T47D (cell line): ENCODE results near the gene DTX3.
A peak's percentile ranks its signal among the peaks of the same experiment; 100 is the strongest.
"Not testable (repeated sequence)": the region's sequence is repeated elsewhere in the genome, so short reads cannot be mapped to it uniquely, and the experiment has no call there.

ENCODE experiments used
- DNase-seq, 2 experiments: peaks; one replicate each; pipeline versions ENCODE4 v3.0.0 to v3.0.0-alpha.2; 2011 to 2012; ENCODE audit warnings: low read depth in 1 of 2, low spot score in 1 of 2
- JUND ChIP-seq: IDR thresholded peaks from 2 replicates; pipeline ENCODE4 v1.6.1; 2012; ENCODE audit warnings: low read depth
- in situ Hi-C: cut with HindIII; loops from 2 replicates; pipeline ENCODE4 v1.10.0; 2016; ENCODE audit warnings: low sequenced_read_pairs, low pct_unique_long_range_greater_than_20kb

The DTX3 gene

DNA sequence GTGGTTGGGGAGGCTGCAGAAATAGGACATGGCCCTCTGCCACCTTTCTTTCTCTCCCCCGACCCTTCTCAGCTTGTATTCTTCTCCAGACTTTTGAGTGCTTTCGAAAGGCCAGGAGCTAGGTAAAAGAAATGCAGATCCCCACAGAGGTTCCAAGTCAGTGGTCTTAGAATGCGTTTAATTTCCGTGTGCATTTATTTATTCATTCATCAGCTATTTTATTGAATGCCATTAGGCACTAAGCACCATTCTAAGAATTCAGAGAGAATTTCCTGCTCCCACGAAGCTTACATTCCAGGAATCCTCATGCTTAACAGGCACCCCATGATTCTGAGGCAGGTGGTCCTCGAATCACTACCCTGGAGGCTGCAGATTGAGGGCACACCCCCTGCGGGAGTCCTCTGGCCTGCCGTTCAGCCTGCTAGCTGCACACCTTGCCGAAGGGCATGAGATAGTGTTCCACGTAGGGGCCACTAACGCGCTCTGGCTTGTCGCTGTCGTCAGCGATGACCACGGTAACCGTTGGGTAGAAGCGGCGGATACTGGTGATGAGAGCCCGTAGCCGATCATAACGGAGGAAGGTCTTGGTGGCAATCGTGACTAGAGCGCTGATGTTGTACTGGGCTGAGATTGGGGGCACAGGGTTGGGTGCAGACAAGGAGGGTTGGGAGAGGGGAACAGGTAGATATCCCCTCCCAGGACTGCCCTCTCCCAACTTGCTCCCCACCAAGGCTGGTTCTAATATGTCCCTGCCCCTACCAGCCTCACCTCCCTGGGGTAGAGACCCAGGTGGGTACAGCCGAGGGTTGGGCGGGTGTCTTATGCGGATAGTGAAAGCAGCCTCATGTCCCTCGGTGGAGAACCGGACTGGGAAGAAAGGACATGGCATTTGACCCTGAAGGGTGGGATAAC, 23.9 kb downstream of the DTX3 start:
- in situ Hi-C loops, result no loop called here
- no peak for DNase-seq
- no peak for TF ChIP-seq JUND

DNA sequence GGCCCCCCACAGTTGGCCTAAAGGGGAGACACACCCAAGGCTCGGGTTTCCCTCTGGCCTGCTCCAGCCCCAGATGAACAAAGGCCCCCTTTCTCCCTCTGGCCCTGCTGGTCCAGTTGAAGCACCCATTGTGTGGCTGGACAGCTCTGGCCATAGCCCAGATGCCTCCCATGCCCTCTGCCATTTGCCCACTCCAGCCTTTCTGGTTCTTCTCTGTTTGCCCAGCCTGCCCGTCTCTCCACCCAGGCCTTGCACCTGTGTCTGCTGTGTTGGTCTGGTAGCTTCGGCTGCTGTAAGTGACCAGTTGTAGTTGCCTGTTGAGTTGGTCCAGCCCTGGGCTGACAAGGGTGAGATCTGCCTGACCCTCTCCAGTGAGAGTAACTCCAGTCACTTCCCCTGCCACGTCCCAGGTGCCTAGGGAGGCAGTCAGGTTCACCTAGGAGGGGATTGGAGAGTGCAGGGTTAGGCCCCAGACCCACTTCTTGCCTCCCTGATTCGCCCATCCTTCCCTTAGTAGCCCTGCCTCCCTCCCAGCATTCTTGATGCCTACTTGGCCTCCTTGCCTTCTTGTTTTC, 25.4 kb downstream of the DTX3 start:
- TF ChIP-seq JUND, result no peak
- in situ Hi-C loops, result no loop called here
- DNase-seq, result no peak

- TF ChIP-seq JUND, result no peak
- DNase-seq, result no peak
- in situ Hi-C loops, result no loop called here
These were observed 26.3 kb downstream of the DTX3 start for GRCh38 chr12:57630891-57631433.

GRCh38 chr12:57631566-57632072, 27.0 kb downstream of the DTX3 start:
- no peak for DNase-seq
- no peak for TF ChIP-seq JUND
- in situ Hi-C loops, result no loop called here

DNA sequence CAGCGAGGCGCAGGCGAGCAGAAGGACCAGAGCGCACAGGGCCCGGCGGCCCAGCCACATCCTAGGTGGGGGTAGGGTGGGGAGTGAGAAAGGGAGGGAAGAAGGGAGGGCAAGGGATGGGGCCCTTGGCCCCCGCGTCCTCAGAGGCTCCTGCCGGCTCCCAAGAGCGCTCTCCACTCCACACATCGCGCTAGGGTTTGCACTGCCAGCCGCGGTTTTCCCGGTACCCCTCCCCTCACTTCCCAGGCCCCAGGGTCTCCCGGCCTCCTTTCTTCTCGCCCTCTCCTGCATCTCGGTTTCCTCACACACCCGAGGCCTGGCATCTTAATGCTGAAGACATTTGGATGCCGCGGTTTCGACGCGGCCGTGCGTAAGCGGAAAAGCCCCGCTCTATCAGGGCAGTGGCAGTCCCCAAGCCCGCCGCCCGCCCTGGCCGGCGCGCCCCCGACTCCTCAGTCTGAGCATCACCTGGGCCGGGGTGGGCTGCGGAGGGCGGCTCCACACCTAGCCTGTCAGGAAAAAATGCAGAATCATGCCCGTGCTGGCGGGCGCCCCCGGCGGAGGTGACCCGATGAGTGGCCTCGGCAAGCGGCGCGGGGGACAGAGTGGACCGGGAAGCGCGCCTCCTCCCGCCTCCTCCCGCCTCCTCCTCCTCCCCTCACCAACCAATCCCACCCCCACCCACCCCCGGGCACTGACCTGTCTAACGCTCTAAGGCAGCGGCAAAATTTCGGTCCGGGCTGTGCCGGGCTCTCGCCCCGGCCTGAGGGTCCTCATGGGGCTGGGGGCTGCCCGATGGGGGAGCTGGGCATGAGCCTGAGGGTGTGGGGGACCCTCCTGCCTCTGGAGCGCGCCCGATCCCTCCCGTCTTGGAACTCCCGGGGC, 27.7 kb downstream of the DTX3 start:
- in situ Hi-C loops, result no loop called here
- peak in 1 of 2 experiments; percentile 11 for DNase-seq
- no peak for TF ChIP-seq JUND

GRCh38 chr12:57632958-57633840, 28.6 kb downstream of the DTX3 start, which contains the start of gene B4GALNT1:
B4GALNT1 (minus strand) TSS chr12:57633201; CDS start chr12:57632132, 1,069 bp downstream.
- DNase-seq, result peak; percentile 71 to 73
- no peak for TF ChIP-seq JUND
- in situ Hi-C loops, result no loop called here

DNA sequence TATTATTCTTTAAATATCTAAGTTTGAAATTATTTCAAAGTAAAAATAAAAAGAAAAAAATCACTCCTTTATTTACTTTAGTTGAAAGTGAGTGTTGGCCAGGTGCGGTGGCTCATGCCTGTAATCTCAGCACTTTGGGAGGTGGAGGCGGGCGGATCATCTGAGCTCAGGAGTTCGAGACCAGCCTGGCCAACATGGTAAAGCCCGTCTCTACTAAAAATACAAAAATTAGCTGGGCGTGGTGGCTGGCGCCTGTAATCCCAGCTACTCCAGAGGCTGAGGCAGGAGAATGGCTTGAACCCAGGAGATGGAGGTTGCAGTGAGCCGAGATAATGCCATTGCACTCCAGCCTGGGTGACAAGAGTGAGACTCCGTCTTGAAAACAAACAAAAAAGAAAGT, 32.1 kb downstream of the DTX3 start:
- in situ Hi-C loops, DNase-seq: not testable (repeated sequence)

GRCh38 chr12:57637364-57637763, 32.7 kb downstream of the DTX3 start:
- in situ Hi-C loops, result no loop called here
- no peak for TF ChIP-seq JUND
- no peak for DNase-seq

- no peak for TF ChIP-seq JUND
- no peak for DNase-seq
- in situ Hi-C loops, result no loop called here
These were observed 33.5 kb downstream of the DTX3 start for GRCh38 chr12:57638096-57638495.

GRCh38 chr12:57640175-57641042, 35.8 kb downstream of the DTX3 start:
- no peak for DNase-seq
- in situ Hi-C loops, result no loop called here
- TF ChIP-seq JUND, result no peak
